Measurements from ENCODE around the gene RNF26.

The RNF26 gene

GRCh38 chr11:119336744-119337469, 2.6 kb downstream of the RNF26 start:
- DNase-seq (ENCODE audit: low spot score) = no peak

DNA sequence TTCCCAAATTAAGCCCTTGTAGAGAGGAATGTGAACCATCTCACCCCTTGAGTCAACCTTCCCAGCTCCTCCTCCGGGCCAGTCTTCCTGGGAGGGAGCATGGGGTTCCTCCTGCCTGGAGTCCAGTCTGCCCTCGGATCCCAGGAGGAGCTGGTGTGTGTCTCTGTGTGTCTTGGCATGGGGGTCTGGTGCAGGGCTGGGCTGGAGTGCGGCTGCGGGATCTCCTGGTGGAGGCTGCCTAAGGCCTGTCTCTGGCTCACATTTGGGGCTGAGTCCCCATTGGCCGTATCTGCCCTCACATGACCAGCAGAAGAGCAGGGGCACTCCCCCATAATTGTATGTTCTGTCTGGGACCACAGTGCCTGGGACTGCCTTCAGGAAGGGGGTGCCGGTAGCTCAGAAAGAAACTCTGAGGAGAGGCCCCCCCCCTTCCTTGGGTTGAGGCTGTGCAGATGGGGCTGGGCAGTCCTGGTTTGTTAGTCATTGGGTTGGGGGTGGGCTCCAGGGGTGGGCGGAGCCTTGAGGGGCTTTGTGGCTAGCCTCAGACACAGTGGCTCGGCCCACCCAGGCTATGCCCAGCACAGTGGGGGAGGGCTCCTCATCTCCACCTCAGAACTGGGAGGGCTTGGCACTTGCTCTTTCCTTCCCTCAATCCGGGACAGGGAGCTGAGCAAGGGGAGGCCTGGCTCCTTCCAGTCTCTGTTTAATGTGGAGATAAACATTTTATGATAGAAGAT, 3.4 kb downstream of the RNF26 start:
- no peak for DNase-seq (ENCODE audit: low spot score)

- peak; percentile 74 for DNase-seq (ENCODE audit: low spot score)
Observed at GRCh38 chr11:119338318-119338890, 4.1 kb downstream of the RNF26 start.

DNA sequence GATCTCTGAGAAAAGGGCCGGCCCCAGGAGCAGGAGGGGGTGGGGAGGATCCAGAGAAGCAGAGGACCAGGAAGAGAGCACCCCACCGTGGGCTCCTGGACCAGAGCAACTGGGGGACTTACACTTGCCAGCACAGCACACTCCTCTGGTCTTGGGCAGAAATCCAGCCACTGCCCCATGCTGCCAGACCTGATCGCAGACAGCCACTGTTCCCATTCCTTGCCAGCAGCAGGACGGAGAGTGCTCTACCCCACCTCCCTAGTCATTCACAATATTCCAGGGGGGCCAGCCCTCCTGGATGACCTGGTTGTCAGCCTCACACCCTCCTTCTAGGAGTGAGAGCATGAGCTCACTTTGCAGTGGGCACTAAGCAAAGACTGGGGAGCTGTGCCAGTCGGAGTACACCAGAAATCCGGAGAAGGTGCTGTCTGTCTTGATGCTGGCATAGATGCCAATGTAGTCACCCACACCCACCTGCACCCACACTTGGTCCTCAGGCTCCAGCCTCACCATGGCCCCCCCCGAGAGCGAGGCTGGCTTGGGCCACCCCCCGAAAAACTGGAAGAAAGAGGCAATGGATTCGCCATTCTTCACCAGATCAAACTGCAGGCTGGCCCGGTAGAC, 4.8 kb downstream of the RNF26 start:
- no peak for DNase-seq (ENCODE audit: low spot score)

GRCh38 chr11:119339589-119340334, 5.4 kb downstream of the RNF26 start:
- DNase-seq (ENCODE audit: low spot score) = peak; percentile 13

- DNase-seq (ENCODE audit: low spot score) = no peak
Observed at GRCh38 chr11:119340335-119341221, 6.3 kb downstream of the RNF26 start, which contains the start of gene C1QTNF5. Gene C1QTNF5, minus strand, starts transcription at chr11:119340883. Its CDS starts 486 bp downstream, at chr11:119340397.

- DNase-seq (ENCODE audit: low spot score) = no peak
Observed at GRCh38 chr11:119341222-119342022, 7.1 kb downstream of the RNF26 start.

GRCh38 chr11:119342023-119342300, 7.6 kb downstream of the RNF26 start:
- no peak for DNase-seq (ENCODE audit: low spot score)

DNA sequence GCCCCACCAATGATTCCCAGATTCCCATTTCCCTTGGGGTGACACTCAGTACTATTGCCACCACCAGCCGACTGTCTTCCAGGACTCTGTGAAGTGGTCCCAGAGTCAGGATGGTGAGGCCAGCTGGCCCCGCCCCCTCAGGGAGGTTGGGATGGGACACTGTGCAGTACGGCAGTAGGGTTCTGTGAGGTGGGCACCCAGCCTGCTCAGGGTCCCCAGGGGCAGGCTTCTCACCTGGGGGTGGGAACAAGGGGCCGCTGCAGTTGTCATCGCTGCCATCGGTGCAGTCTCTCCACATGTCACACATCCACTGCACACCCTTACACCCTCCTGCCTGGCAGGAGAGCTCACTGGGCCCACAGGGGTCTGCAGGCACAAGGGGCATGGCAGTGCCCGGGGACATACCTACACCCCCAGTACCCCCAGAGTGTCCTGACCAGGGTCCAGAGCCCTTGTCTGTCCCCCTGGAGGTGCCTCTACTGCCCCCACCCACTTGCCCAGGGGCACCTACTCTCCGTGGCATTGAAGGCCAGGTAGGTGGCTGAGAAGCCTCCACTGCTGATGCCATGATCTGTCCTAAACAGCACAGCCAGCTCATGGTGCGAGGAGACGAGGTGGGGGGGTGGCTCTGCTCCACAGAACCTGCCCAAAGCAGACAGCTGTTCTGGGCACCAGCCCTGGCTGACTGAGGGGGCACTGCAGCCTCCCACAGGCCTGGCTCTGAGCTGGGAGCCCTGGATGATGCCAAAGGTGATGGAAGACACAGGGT, 8.2 kb downstream of the RNF26 start:
- DNase-seq (ENCODE audit: low spot score) = no peak

DNA sequence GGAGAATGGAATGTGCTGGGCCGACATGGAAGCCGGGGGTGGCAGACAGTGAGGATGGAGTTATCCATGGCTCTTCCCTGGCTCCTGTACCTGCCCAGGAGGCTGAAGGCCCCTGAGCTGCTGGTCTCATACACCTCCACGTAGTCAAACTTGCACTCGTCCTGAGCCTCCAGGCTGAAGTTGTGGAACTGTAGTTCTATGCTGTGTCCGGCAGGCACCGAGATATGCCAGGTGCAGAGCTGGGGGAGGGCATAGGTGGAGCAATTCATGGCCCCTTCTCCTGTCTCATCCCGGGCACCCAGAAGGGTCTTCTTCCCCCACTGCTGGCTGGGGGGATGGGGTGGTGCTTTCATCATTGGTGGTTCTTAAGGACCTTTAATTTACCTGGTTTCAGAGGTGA, 9.4 kb downstream of the RNF26 start:
- DNase-seq (ENCODE audit: low spot score) = no peak

- no peak for DNase-seq (ENCODE audit: low spot score)
Observed at GRCh38 chr11:119344291-119345010, 10.1 kb downstream of the RNF26 start.

- DNase-seq (ENCODE audit: low spot score) = no peak
Observed at GRCh38 chr11:119345685-119346084, 11.4 kb downstream of the RNF26 start.

DNA sequence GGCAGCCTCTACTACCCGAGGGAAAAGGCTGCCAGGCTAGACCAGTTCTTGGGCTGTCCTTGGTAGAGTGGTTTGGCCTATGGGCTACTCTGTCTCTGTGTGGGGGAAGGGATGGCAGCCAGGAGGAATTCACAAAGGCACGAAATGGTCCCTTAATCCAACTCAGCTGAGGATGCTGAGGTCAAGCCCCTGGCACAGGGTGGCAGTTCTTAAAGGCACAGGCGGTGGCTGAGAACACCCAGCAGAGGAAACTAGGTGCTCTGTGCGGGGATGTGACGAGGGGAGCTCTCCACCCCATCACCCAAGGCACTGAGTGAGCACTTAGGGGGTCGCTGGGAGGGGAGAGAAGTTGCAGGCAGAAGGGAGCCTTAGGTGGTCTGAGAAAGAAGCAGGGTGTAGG, 12.3 kb downstream of the RNF26 start, which contains the start of gene MFRP:
MFRP (minus strand) TSS at position 101 of the 400 bp plus-strand sequence. CDS start 192 bp downstream, outside the sequence.
- DNase-seq (ENCODE audit: low spot score) = no peak

- DNase-seq (ENCODE audit: low spot score) = no peak
Observed at GRCh38 chr11:119347242-119347641, 12.9 kb downstream of the RNF26 start.

DNA sequence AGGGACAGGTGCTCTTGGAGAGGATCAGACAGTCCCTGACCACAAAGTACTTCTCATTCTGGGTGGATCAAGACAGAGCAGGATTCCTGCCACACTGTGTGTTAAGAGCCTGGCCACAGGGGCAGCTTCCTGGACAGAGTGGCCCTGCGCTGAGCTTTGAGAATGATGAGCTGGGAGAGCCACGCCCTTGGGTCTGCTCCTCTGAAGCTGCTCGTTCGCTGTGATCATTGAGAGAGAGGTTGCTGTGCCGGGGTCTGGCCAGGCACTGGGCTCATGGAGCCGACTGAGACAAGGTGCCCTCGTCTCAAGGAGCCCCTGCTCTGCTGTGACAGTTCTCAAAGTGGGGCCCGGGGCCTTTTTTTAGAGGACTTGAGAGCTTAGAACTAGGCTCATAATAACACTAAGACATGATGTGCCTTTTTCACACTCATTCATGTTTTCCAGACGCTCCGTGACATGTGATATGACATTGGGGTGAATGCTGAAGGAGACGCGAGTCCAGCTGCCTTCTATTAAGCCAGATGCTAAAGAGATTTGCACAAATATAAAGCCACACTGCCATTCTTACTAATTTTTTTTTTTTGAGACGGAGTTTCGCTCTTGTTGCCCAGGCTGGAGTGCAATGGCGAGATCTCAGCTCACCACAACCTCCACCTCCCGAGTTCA, 13.7 kb downstream of the RNF26 start:
- no peak for DNase-seq (ENCODE audit: low spot score)

- DNase-seq (ENCODE audit: low spot score) = no peak
Observed at GRCh38 chr11:119350302-119350701, 16.0 kb downstream of the RNF26 start.

DNA sequence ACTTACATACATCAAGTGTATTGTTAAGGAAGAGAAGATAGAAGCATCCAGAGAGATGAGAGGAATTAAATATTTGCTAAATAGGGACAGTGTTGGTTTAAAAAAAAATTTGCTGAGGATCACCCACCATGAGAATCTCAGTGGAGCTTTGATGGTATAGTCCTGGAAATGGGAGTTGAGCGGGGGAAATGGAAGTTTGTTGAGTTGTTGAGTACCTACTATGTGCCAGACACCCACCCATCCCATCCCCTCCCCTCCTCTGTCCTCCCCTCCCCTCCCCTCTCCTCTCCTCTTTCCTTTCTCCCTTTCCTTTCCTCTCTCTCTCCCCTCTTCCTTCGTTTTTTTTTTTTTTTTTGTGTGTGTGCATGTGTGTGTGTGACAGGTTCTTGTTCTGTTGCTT, 16.9 kb downstream of the RNF26 start:
- no peak for DNase-seq (ENCODE audit: low spot score)

- no peak for DNase-seq (ENCODE audit: low spot score)
Observed at GRCh38 chr11:119352857-119353260, 18.5 kb downstream of the RNF26 start.
